Caco-2 (cell line): ENCODE data around the gene PDZK1IP1. TPM values are rescaled to one million over a fixed set of nuclear protein-coding genes. Genes with fewer than 3 reads are reported as not detected.
A peak's percentile ranks its signal among the peaks of the same experiment; 100 is the strongest.

ENCODE experiments used
- BruUV-seq: library from RNA; stranded (reverse); fragments of 400-500 nt; replicated peaks from 2 replicates; lab custom pipeline; 2021; lab: Mats Ljungman, UMichigan
- CTCF ChIA-PET: fragments of 300-600 bp; sonication (Branson Sonifier 250); formaldehyde crosslinking; loops from one replicate; lab custom pipeline; 2022; ENCODE audit warnings: antibody characterized with exemption; lab: Charles Lee
- POLR2A ChIA-PET: fragments of 300-600 bp; sonication (Branson Sonifier 250); formaldehyde crosslinking; loops from one replicate; lab custom pipeline; 2022; ENCODE audit warnings: antibody characterized with exemption; lab: Charles Lee
- DNase-seq, 2 experiments: peaks; one replicate each; pipeline versions ENCODE4 v3.0.0 to v3.0.0-alpha.2; 2020 to 2022
- H3K27me3 ChIP-seq: replicated peaks from 2 replicates; pipeline ENCODE4 v1.6.0; 2011; ENCODE audit warnings: low read length; ENCODE audit not compliant: control insufficient read depth, insufficient read depth
- H3K36me3 ChIP-seq: 2 replicates; pipeline ENCODE4 v1.5.1; 2011; ENCODE audit warnings: low read length; ENCODE audit not compliant: control insufficient read depth, insufficient read depth
- H3K4me1 ChIP-seq: fragments of 250-450 bp; sonication (Bioruptor Pico); 2 replicates; pipeline ENCODE4 v1.5.1; 2020; ENCODE audit warnings: mild to moderate bottlenecking
- H3K4me3 ChIP-seq: 2 replicates; pipeline ENCODE4 v1.5.1; 2011; ENCODE audit warnings: low read depth, mild to moderate bottlenecking, control low read depth, low read length
- H3K9me3 ChIP-seq: fragments of 250-450 bp; sonication (Bioruptor Pico); 2 replicates; pipeline ENCODE4 v1.5.1; 2020; ENCODE audit warnings: mild to moderate bottlenecking, moderate library complexity
- H3K27ac Mint-ChIP-seq: one replicate; pipeline ENCODE4 v1.8.0; 2022; ENCODE audit warnings: mixed read lengths; ENCODE audit not compliant: unreplicated experiment
- H3K27me3 Mint-ChIP-seq: one replicate; pipeline ENCODE4 v1.8.0; 2022; ENCODE audit warnings: mixed read lengths; ENCODE audit not compliant: insufficient read depth, unreplicated experiment
- H3K36me3 Mint-ChIP-seq: one replicate; pipeline ENCODE4 v1.8.0; 2022; ENCODE audit warnings: mild to moderate bottlenecking, mixed read lengths; ENCODE audit not compliant: insufficient read depth, unreplicated experiment
- H3K4me1 Mint-ChIP-seq: one replicate; pipeline ENCODE4 v1.8.0; 2022; ENCODE audit warnings: low read depth, mixed read lengths; ENCODE audit not compliant: unreplicated experiment
- H3K4me3 Mint-ChIP-seq: one replicate; pipeline ENCODE4 v1.8.0; 2022; ENCODE audit warnings: mild to moderate bottlenecking, moderate library complexity, mixed read lengths; ENCODE audit not compliant: unreplicated experiment
- H3K9me3 Mint-ChIP-seq: one replicate; pipeline ENCODE4 v1.8.0; 2022; ENCODE audit warnings: mixed read lengths; ENCODE audit not compliant: unreplicated experiment
- intact Hi-C: fragments of 100-400 bp; cut with micrococcal nuclease; formaldehyde crosslinking; loops from one replicate; pipeline ENCODE4 v1.10.0; 2022; ENCODE audit not compliant: unreplicated experiment
- total RNA-seq: library from RNA; stranded (reverse); gene quantifications from 2 replicates; pipeline ENCODE4 v1.2.3, GENCODE V29; 2022
- TF ChIP-seq, protein P1 (sequence below), 2 experiments: fragments of 200-600 bp in 1 of 2; IDR thresholded peaks; 1 replicate in 1 of 2; 2 replicates in 1 of 2; pipeline versions ENCODE4 v1.5.1 to v1.8.0; 2011 to 2022; ENCODE audit warnings: antibody characterized with exemption in 1 of 2, control low read depth in 1 of 2, inconsistent platforms in 1 of 2, low read depth in 1 of 2, low read length in 1 of 2, mild to moderate bottlenecking in 1 of 2, moderate library complexity in 1 of 2; ENCODE audit not compliant: insufficient read depth in 1 of 2, severe bottlenecking in 1 of 2, unreplicated experiment in 1 of 2

PDZK1IP1 gene
- total RNA-seq, 1 experiment from 2014 or later = 6.1 TPM

- Histone ChIP-seq H3K4me1 (no peaks in the 10 kb centered on the region), H3K36me3 (no peaks in the 10 kb centered on the region), H3K4me3 (peak within 1 kb of the TSS; percentile 73), H3K27me3 (no peaks in the 10 kb centered on the region), H3K9me3 (no peaks in the 10 kb centered on the region)
- Mint-ChIP-seq H3K4me1 (peaks cover 8% of the 10 kb centered on the region), H3K27me3 (no peaks in the 10 kb centered on the region), H3K4me3 (peak within 1 kb of the TSS; percentile 78), H3K36me3 (peaks cover 12% of the 10 kb centered on the region), H3K27ac (peak within 1 kb of the TSS; percentile 89), H3K9me3 (no peaks in the 10 kb centered on the region)
- BruUV-seq = TSS peak; percentile 82
- intact Hi-C loops = loop anchor here (1.0 kb wide), 1 partner anchor 40 kb away; no protein-coding TSS in a partner anchor
- peak in 1 of 2 experiments; percentile 36 for DNase-seq
- TF ChIP-seq, protein P1, sequence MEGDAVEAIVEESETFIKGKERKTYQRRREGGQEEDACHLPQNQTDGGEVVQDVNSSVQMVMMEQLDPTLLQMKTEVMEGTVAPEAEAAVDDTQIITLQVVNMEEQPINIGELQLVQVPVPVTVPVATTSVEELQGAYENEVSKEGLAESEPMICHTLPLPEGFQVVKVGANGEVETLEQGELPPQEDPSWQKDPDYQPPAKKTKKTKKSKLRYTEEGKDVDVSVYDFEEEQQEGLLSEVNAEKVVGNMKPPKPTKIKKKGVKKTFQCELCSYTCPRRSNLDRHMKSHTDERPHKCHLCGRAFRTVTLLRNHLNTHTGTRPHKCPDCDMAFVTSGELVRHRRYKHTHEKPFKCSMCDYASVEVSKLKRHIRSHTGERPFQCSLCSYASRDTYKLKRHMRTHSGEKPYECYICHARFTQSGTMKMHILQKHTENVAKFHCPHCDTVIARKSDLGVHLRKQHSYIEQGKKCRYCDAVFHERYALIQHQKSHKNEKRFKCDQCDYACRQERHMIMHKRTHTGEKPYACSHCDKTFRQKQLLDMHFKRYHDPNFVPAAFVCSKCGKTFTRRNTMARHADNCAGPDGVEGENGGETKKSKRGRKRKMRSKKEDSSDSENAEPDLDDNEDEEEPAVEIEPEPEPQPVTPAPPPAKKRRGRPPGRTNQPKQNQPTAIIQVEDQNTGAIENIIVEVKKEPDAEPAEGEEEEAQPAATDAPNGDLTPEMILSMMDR (IDR thresholded peaks at IDR 0.05; ENCODE audit: insufficient read depth in 1 of 2, low read depth in 1 of 2, low read length in 1 of 2, severe bottlenecking in 1 of 2, unreplicated experiment in 1 of 2) = no peak
- POLR2A ChIA-PET = no interaction called here
- CTCF ChIA-PET = no interaction called here
These were observed 42.5 kb upstream of the PDZK1IP1 start, which contains the start of gene TAL1 for GRCh38 chr1:47232187-47232874. TAL1 (minus strand) TSS chr1:47232225; CDS start chr1:47225888, 6,337 bp downstream.

GRCh38 chr1:47231301-47232186 lies 41.7 kb upstream of the PDZK1IP1 start:
- intact Hi-C loops = loop anchor here (1.0 kb wide), 1 partner anchor 39 kb away; no protein-coding TSS in a partner anchor
- Histone ChIP-seq H3K36me3 (no peaks in the 10 kb centered on the region), H3K27me3 (no peaks in the 10 kb centered on the region), H3K4me1 (0 out of 2 replicates have a peak, but pooled peaks cover 2% of the 10 kb centered on the region), H3K9me3 (no peaks in the 10 kb centered on the region), H3K4me3 (peak overlapping the region; percentile 73)
- Mint-ChIP-seq H3K27me3 (no peaks in the 10 kb centered on the region), H3K9me3 (no peaks in the 10 kb centered on the region), H3K4me3 (peak overlapping the region; percentile 78), H3K36me3 (peaks cover 12% of the 10 kb centered on the region), H3K4me1 (peaks cover 8% of the 10 kb centered on the region), H3K27ac (peak overlapping the region; percentile 89)
- ChIA-PET CTCF (no interaction called here), POLR2A (no interaction called here)
- peak in 1 of 2 experiments; percentile 41 for DNase-seq
- BruUV-seq = TSS peak; percentile 91
- TF ChIP-seq, protein P1 (IDR thresholded peaks at IDR 0.05; ENCODE audit: insufficient read depth in 1 of 2, low read depth in 1 of 2, low read length in 1 of 2, severe bottlenecking in 1 of 2, unreplicated experiment in 1 of 2) = no peak

GRCh38 chr1:47230692-47231300 lies 41.0 kb upstream of the PDZK1IP1 start:
- H3K9me3 Mint-ChIP-seq = no peaks in the 10 kb centered on the region
- H3K4me3 Mint-ChIP-seq = peak overlapping the region; percentile 78
- no peak overlapping the region for H3K27ac Mint-ChIP-seq
- H3K36me3 Mint-ChIP-seq = peaks cover 12% of the 10 kb centered on the region
- TF ChIP-seq, protein P1 (IDR thresholded peaks at IDR 0.05; ENCODE audit: insufficient read depth in 1 of 2, low read depth in 1 of 2, low read length in 1 of 2, severe bottlenecking in 1 of 2, unreplicated experiment in 1 of 2) = no peak
- DNase-seq = no peak
- CTCF ChIA-PET = interaction anchor here (0.7 kb wide), 1 partner anchor 42 kb away, joined by 5 read pairs; no protein-coding TSS in a partner anchor
- no TSS peak for BruUV-seq
- Histone ChIP-seq H3K4me3 (peak overlapping the region; percentile 73; the same call in 1 of the 2 replicates), H3K27me3 (no peaks in the 10 kb centered on the region), H3K9me3 (no peaks in the 10 kb centered on the region), H3K4me1 (0 out of 2 replicates have a peak, but pooled peaks cover 3% of the 10 kb centered on the region), H3K36me3 (no peaks in the 10 kb centered on the region)
- peaks cover 8% of the 10 kb centered on the region for H3K4me1 Mint-ChIP-seq
- no peaks in the 10 kb centered on the region for H3K27me3 Mint-ChIP-seq
- intact Hi-C loops = no loop called here
- POLR2A ChIA-PET = no interaction called here
